K562 (cell line): ENCODE data around the gene SGPL1. TPM values are rescaled to one million over a fixed set of nuclear protein-coding genes. Genes with fewer than 3 reads are reported as not detected.
A peak's percentile ranks its signal among the peaks of the same experiment; 100 is the strongest.

Source experiments
- CEBPB ChIP-seq: fragments of 450-650 bp; IDR thresholded peaks from 2 replicates; pipeline ENCODE4 v1.6.1; 2016; ENCODE audit warnings: missing genetic modification characterization, missing compliant biosample characterization
- DMBX1 ChIP-seq: fragments of 250-450 bp; sonication (Bioruptor Pico); IDR thresholded peaks from 2 replicates; pipeline ENCODE4 v1.8.0; 2022; ENCODE audit warnings: inconsistent platforms, mild to moderate bottlenecking, moderate library complexity, borderline replicate concordance
- EGR1 ChIP-seq: fragments of 450-650 bp; conservative IDR thresholded peaks from 2 replicates; pipeline ENCODE4 v1.6.1; 2017; ENCODE audit warnings: mild to moderate bottlenecking
- JUN ChIP-seq, 2 experiments: sonication (generic) in 1 of 2; formaldehyde crosslinking in 1 of 2; IDR thresholded peaks; 2 replicates each; pipeline versions ENCODE4 v1.6.1 to v1.8.0; 2012 to 2022; ENCODE audit warnings: borderline replicate concordance in 2 of 2, mild to moderate bottlenecking in 2 of 2, improper control_type of control experiment in 1 of 2, low read depth in 1 of 2, low read length in 1 of 2, missing genetic modification reagents in 1 of 2
- JUND ChIP-seq, 2 experiments: IDR thresholded peaks; 2 replicates in 1 of 2; 3 replicates in 1 of 2; pipeline ENCODE4 v1.6.1; 2011; ENCODE audit warnings: borderline replicate concordance in 2 of 2, low read depth in 2 of 2, low read length in 2 of 2, improper control_type of control experiment in 1 of 2, missing biosample characterization in 1 of 2, missing genetic modification characterization in 1 of 2, missing genetic modification reagents in 1 of 2
- KLF13 ChIP-seq: fragments of 450-650 bp; IDR thresholded peaks from 2 replicates; pipeline ENCODE4 v1.6.1; 2016; ENCODE audit warnings: missing genetic modification characterization, low read depth, mild to moderate bottlenecking, missing compliant biosample characterization, moderate library complexity, borderline replicate concordance
- MXI1 ChIP-seq: IDR thresholded peaks from 2 replicates; pipeline ENCODE4 v1.6.1; 2011; ENCODE audit warnings: low read depth, mild to moderate bottlenecking, improper control_type of control experiment, low read length
- NR3C1 ChIP-seq: sonication (generic); formaldehyde crosslinking; IDR thresholded peaks from 2 replicates; pipeline ENCODE4 v1.8.1; 2022; ENCODE audit warnings: missing genetic modification reagents
- PHB2 ChIP-seq: fragments of 450-650 bp; IDR thresholded peaks from 2 replicates; pipeline ENCODE4 v1.6.1; 2017; ENCODE audit warnings: low read depth
- RBM15 ChIP-seq: fragments of 200-400 bp; formaldehyde crosslinking; IDR thresholded peaks from 2 replicates; pipeline ENCODE4 v1.6.1; 2018; ENCODE audit warnings: mild to moderate bottlenecking, low read length, moderate library complexity; ENCODE audit not compliant: insufficient read depth
- SP1 ChIP-seq: sonication (generic); formaldehyde crosslinking; IDR thresholded peaks from 2 replicates; pipeline ENCODE4 v1.8.1; 2022; ENCODE audit warnings: mild to moderate bottlenecking, missing genetic modification reagents
- TBP ChIP-seq: optimal IDR thresholded peaks from 2 replicates; pipeline ENCODE3; 2011; ENCODE audit warnings: low read depth, low read length, improper control_type of control experiment
- polyA plus RNA-seq, 8 experiments: library from polyadenylated mRNA; depleted of rRNA in 4 of 8; stranded (reverse) in 5 of 8; unstranded in 3 of 8; fragments of >200 nt; fragmentation: Nextera tagmentation in 2 of 8; fragmentation: Illumina TruSeq in 1 of 8; extraction: Ambion mirVana in 2 of 8; extraction: Trizol in 1 of 8; gene quantifications; 2 replicates each; pipeline versions ENCODE4 v1.2.1 to v1.2.3, GENCODE V29; 2011 to 2014; ENCODE audit warnings: inconsistent platforms in 1 of 8, missing spikeins in 1 of 8
- total RNA-seq, 7 experiments: library from RNA; depleted of rRNA in 6 of 7; stranded (reverse); fragments of >200 nt in 6 of 7; fragmentation: Illumina TruSeq in 2 of 7; extraction: Trizol in 2 of 7; gene quantifications; 2 replicates each; pipeline versions ENCODE4 v1.2.1 to v1.2.3, GENCODE V29; 2011 to 2021; ENCODE audit warnings: low replicate concordance in 1 of 7
- TF ChIP-seq, protein P1 (sequence below), 2 experiments: IDR thresholded peaks in 1 of 2; conservative IDR thresholded peaks in 1 of 2; 2 replicates each; pipeline ENCODE4 v1.6.1; 2016; ENCODE audit warnings: low read depth in 2 of 2, mild to moderate bottlenecking in 1 of 2, missing compliant biosample characterization in 1 of 2, missing genetic modification characterization in 1 of 2, moderate library complexity in 1 of 2
- TF ChIP-seq, protein P2 (sequence below): fragments of 450-650 bp; formaldehyde crosslinking; IDR thresholded peaks from 2 replicates; pipeline ENCODE4 v1.4.0; 2020; ENCODE audit warnings: mild to moderate bottlenecking, moderate library complexity
- TF ChIP-seq, protein P3 (sequence below): IDR thresholded peaks from 3 replicates; pipeline ENCODE4 v1.6.1; 2011; ENCODE audit warnings: borderline replicate concordance, mild to moderate bottlenecking, moderate library complexity; ENCODE audit not compliant: insufficient read length; ENCODE audit errors: extremely low read depth
- TF ChIP-seq, protein P4 (sequence below): sonication (generic); formaldehyde crosslinking; IDR thresholded peaks from 2 replicates; pipeline ENCODE4 v1.8.0; 2022; ENCODE audit warnings: mild to moderate bottlenecking, missing genetic modification reagents

The SGPL1 gene
- total and polyA plus RNA-seq, 9 of the 15 experiments (the other 6 are each of a cell fraction or from before 2014, with no cell fraction given): 6.0 to 18.0 (median 8.7) TPM

DNA sequence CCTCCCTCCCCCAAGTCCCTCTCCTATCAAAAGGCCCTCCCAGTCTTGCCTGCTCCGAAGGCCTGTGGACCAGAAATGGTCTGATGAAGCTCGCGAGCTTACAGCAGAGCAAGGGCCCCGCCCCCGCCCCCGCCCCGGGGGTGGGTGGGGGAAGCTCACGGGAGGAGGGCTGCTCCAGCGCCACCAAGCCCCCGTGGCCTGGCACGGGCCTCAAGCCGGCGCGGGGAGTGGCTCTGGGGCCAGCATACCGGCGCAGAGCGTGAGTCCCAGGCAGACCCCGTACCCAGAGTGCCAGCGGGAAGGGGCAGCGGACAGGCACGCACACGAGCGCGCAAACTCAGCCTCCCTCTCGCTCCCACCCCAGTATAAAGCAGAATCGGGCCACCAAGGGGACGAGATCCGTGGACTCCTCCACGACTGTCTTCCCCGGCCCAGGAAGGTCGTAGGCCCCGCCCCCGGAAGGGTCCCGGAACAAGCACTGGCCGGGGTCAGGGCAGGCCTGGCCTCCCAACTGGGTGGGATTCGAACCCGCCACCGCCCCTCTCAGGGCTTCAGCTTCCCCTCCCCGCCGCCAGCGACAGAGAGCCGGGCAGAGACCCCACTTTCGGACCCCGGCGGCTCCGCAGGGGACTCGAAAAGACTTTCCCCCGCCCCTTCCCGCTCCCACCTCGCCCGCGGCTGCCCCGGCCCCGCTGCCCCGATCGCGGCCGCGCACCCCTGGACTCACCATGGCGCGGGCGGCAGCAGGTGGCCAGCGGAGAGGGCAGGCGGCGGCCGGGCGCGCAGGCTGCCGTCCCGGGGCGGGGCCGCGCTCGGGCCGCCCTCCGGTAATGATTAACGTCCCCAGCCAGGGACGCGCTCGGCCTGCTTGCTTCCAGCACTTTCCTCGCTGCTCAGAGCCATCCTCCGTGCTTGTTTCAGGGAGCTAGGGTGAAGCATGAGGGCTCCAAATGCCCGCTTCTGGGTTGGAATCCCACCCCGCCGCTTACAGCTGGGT lies 72.4 kb downstream of the SGPL1 start, which contains the start of gene PCBD1 (continued):
- peak; percentile 48 for TF ChIP-seq TBP
- peak; percentile 59 for TF ChIP-seq SP1 (CRISPR knock-in tag)
- no peak for TF ChIP-seq JUN (IDR thresholded peaks at IDR 0.05; ENCODE audit: borderline replicate concordance, low read depth, low read length)
- TF ChIP-seq JUN (CRISPR knock-in tag; IDR thresholded peaks at IDR 0.05; ENCODE audit: borderline replicate concordance): no peak
- TF ChIP-seq EGR1: peak; percentile 92
- no peak for TF ChIP-seq PHB2
- TF ChIP-seq, protein P1, sequence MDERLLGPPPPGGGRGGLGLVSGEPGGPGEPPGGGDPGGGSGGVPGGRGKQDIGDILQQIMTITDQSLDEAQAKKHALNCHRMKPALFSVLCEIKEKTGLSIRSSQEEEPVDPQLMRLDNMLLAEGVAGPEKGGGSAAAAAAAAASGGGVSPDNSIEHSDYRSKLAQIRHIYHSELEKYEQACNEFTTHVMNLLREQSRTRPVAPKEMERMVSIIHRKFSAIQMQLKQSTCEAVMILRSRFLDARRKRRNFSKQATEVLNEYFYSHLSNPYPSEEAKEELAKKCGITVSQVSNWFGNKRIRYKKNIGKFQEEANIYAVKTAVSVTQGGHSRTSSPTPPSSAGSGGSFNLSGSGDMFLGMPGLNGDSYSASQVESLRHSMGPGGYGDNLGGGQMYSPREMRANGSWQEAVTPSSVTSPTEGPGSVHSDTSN (CRISPR knock-in tag; IDR thresholded peaks at IDR 0.05; ENCODE audit: low read depth): no peak
- TF ChIP-seq, protein P1 (tag; conservative IDR thresholded peaks at IDR 0.05; ENCODE audit: low read depth): peak; percentile 43; the same call in 1 of the 2 replicates
- TF ChIP-seq JUND (IDR thresholded peaks at IDR 0.05; ENCODE audit: borderline replicate concordance, low read depth, low read length): no peak
- TF ChIP-seq JUND (tag; IDR thresholded peaks at IDR 0.05; ENCODE audit: borderline replicate concordance, low read depth, low read length): no peak
- TF ChIP-seq, protein P2, sequence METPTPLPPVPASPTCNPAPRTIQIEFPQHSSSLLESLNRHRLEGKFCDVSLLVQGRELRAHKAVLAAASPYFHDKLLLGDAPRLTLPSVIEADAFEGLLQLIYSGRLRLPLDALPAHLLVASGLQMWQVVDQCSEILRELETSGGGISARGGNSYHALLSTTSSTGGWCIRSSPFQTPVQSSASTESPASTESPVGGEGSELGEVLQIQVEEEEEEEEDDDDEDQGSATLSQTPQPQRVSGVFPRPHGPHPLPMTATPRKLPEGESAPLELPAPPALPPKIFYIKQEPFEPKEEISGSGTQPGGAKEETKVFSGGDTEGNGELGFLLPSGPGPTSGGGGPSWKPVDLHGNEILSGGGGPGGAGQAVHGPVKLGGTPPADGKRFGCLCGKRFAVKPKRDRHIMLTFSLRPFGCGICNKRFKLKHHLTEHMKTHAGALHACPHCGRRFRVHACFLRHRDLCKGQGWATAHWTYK: peak; percentile 96
- no peak for TF ChIP-seq CEBPB (tag)
- TF ChIP-seq NR3C1 (CRISPR knock-in tag): no peak
- no peak for TF ChIP-seq RBM15
- no peak for TF ChIP-seq DMBX1 (CRISPR knock-in tag)
- TF ChIP-seq MXI1: no peak
- TF ChIP-seq, protein P3, sequence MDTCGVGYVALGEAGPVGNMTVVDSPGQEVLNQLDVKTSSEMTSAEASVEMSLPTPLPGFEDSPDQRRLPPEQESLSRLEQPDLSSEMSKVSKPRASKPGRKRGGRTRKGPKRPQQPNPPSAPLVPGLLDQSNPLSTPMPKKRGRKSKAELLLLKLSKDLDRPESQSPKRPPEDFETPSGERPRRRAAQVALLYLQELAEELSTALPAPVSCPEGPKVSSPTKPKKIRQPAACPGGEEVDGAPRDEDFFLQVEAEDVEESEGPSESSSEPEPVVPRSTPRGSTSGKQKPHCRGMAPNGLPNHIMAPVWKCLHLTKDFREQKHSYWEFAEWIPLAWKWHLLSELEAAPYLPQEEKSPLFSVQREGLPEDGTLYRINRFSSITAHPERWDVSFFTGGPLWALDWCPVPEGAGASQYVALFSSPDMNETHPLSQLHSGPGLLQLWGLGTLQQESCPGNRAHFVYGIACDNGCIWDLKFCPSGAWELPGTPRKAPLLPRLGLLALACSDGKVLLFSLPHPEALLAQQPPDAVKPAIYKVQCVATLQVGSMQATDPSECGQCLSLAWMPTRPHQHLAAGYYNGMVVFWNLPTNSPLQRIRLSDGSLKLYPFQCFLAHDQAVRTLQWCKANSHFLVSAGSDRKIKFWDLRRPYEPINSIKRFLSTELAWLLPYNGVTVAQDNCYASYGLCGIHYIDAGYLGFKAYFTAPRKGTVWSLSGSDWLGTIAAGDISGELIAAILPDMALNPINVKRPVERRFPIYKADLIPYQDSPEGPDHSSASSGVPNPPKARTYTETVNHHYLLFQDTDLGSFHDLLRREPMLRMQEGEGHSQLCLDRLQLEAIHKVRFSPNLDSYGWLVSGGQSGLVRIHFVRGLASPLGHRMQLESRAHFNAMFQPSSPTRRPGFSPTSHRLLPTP: no peak
- TF ChIP-seq KLF13: no peak
- TF ChIP-seq, protein P4, sequence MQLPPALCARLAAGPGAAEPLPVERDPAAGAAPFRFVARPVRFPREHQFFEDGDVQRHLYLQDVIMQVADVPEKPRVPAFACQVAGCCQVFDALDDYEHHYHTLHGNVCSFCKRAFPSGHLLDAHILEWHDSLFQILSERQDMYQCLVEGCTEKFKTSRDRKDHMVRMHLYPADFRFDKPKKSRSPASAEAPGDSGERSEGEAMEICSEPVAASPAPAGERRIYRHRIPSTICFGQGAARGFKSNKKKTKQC (CRISPR knock-in tag): no peak; the same call in 1 of the 2 replicates
